GM10248 (cell line): ENCODE results near the gene AP1AR.
"Not testable (repeated sequence)": the region's sequence is repeated elsewhere in the genome, so short reads cannot be mapped to it uniquely, and the experiment has no call there.

Experiments used
- CTCF ChIA-PET: fragments of 300-600 bp; sonication (Branson Sonifier 250); formaldehyde crosslinking; extraction: SDS; loops from one replicate; lab custom pipeline; 2021; ENCODE audit warnings: antibody characterized with exemption; lab: Yijun Ruan, JAX
- POLR2A ChIA-PET: fragments of 350-650 bp; sonication (Branson Sonifier 250); formaldehyde crosslinking; extraction: SDS; loops from one replicate; lab custom pipeline; 2020; ENCODE audit warnings: antibody characterized with exemption; lab: Yijun Ruan, JAX
- DNase-seq: peaks from one replicate; pipeline ENCODE4 v3.0.0; 2012; ENCODE audit errors: extremely low spot score
- TF ChIP-seq, protein P1 (sequence below): IDR thresholded peaks from 2 replicates; pipeline ENCODE4 v1.5.1; 2012; ENCODE audit warnings: mild to moderate bottlenecking, low read depth; ENCODE audit errors: extremely low read depth, missing control alignments, control extremely low read depth

Gene AP1AR

DNA sequence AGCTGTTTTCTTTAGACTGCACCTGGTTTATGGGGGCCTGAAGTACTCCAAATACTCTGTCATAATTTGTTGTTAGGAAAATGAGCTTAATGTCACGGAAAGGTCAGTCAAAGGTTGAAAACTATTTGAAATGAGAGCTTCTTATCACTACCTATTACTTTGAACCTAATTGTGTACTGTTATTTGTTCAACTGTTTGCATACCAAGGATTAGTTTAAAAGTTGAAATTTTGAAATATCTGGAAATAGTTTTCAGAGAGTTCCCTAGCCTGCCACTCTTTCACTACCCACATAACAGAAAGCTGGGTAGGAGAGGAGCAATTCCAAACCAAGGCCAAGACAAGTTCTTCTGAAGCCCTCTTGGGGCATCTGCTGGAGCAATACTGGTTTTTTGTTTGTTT, 28.0 kb upstream of the AP1AR start:
- TF ChIP-seq, protein P1, sequence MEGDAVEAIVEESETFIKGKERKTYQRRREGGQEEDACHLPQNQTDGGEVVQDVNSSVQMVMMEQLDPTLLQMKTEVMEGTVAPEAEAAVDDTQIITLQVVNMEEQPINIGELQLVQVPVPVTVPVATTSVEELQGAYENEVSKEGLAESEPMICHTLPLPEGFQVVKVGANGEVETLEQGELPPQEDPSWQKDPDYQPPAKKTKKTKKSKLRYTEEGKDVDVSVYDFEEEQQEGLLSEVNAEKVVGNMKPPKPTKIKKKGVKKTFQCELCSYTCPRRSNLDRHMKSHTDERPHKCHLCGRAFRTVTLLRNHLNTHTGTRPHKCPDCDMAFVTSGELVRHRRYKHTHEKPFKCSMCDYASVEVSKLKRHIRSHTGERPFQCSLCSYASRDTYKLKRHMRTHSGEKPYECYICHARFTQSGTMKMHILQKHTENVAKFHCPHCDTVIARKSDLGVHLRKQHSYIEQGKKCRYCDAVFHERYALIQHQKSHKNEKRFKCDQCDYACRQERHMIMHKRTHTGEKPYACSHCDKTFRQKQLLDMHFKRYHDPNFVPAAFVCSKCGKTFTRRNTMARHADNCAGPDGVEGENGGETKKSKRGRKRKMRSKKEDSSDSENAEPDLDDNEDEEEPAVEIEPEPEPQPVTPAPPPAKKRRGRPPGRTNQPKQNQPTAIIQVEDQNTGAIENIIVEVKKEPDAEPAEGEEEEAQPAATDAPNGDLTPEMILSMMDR, result no peak

DNA sequence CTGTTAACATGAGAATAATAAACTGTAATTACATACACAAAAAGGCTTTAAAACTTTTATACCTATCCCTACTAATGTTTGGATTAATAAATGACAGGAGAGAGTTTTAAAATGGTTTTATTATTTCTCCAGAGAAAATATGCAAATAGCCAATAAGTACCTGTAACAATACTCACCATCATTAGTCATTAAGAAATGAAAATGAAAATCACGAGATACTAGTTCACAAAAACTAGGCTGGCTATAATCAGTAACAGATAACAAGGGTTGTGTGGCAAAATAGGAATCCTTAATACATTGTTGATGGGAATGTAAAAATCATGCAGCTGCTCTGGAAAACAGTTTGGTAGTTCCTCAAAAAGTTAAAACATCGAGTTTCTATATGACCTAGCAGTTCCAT, 25.2 kb upstream of the AP1AR start:
- TF ChIP-seq, protein P1, result no peak
- DNase-seq, result no peak
- POLR2A ChIA-PET, result no interaction called here
- CTCF ChIA-PET, result no interaction called here

More for the DNA sequence above, 28.0 kb upstream of the AP1AR start:
- POLR2A ChIA-PET, result no interaction called here
- CTCF ChIA-PET, result interaction anchor here (0.7 to 1.7 kb wide), 6 partner anchors 13 to 65 kb away, joined by 3 to 4 read pairs (median 3); no protein-coding TSS in a partner anchor
- no peak for DNase-seq

DNA sequence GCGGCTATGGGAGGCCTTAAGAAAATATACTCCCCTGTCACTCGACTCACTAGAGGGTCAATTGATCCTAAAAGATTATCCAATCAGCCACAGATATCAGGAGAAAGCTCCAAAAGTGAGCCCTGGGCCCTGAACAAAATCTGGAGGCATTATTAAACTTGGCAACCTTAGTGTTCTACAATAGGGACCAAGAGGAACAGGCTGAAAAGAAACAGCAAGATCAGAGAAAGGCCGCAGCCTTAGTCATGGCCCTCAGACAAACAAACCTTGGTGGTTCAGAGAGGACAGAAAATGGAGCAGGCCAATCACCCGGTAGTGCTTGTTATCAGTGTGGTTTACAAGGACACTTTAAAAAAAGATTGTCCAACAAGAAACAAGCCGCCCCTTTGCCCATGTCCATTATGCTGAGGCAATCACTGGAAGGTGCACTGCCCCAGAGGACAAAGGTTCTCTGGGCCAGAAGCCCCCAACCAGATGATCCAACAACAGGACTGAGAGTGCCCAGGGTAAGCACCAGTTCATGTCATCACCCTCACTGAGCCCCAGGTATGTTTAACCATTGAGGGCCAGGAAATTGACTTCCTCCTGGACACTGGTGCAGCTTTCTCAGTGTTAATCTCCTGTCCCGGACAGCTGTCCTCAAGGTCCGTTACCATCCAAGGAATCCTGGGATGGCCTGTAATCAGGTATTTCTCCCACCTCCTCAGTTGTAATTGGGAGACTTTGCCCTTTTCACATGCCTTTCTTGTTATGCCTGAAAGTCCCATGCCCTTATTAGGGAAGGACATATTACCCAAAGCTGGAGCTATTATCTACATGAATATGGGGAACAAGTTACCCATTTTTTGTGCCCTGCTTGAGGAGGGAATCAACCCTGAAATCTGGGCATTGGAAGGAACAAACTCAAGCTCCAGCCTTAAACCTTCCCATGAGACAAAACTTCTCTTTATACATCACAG, 23.2 kb upstream of the AP1AR start:
- DNase-seq, POLR2A ChIA-PET: not testable (repeated sequence)
- CTCF ChIA-PET, result interaction anchor here (1.0 kb wide), 1 partner anchor 9 kb away, joined by 3 read pairs; no protein-coding TSS in a partner anchor

DNA sequence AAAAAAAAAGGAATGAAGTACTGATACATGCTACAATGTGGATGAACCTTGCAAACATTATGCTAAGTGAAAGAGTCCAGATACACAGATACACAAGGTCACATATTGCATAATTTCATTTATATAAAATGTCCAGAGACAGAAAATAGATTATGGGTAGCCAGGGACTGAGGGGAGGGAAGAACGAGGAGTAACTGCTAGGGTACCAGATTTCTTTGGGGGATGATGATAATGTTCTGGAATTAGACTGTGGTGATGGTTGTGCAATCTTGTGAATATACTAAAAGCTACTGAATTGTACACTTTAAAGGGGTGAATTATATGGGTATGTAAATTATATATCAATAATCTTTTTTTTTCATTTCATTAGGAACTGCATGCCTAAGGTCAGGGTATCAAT, 20.8 kb upstream of the AP1AR start:
- POLR2A ChIA-PET, result no interaction called here
- TF ChIP-seq, protein P1, result no peak
- CTCF ChIA-PET, result interaction anchor here (0.9 to 1.2 kb wide), 2 partner anchors 10 to 15 kb away, joined by 3 read pairs; no protein-coding TSS in a partner anchor
- DNase-seq, result no peak

DNA sequence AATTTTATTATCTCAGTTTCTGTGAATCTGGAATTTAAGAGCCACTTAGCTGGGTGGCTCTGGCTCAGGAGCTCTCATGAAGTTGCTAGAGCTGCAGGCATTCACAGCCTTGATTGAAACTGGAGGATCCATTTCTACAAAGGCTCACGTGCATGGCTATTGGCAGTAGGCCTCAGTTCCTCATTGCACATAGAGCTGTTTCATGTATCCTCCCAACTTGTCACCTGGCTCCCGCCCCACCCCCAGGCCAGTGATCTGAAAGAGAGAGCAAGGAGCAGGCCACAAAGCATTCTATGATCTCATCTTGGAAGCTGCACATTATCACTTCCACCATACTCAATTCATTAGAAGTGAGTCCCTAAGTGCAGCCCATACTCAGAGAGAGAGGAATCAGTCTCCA, 18.5 kb upstream of the AP1AR start:
- ChIA-PET POLR2A (no interaction called here), CTCF (interaction anchor here (0.9 to 2.4 kb wide), 9 partner anchors 11 to 310 kb away, joined by 3 to 10 read pairs (median 5); partner anchors contain the start of gene AP1AR)
- DNase-seq, result no peak
- TF ChIP-seq, protein P1, result no peak

DNA sequence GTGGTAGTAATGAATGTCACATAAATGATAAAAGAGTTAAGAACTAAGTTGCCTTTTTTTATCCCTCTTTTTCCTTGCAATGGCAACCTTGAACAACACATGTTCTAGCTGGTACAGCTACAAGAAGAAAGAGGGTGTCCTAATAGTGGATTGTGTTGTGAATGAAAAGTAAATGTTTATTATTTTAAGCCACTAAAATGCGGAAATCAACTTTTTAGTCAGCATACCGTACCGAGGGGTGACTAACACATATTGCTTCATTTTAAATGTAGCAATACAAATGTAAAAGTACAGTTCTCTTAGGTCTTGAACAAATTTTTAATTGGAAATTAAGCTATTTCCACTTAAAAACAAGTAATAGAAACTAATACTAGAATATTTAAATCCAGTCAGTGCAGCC, 17.7 kb upstream of the AP1AR start:
- TF ChIP-seq, protein P1, result no peak
- CTCF ChIA-PET, result interaction anchor here (0.9 to 2.4 kb wide), 13 partner anchors 9 to 309 kb away, joined by 3 to 10 read pairs (median 4); no protein-coding TSS in a partner anchor

More for the DNA sequence above, 17.7 kb upstream of the AP1AR start:
- no peak for DNase-seq
- POLR2A ChIA-PET, result no interaction called here
